Epithelial cell of proximal tubule (primary cell): ENCODE data around the gene FOXC2. TPM values are rescaled to one million over a fixed set of nuclear protein-coding genes. Genes with fewer than 3 reads are reported as not detected.
A peak's percentile ranks its signal among the peaks of the same experiment; 100 is the strongest.

Experiments
- DNase-seq: peaks from one replicate; pipeline ENCODE4 v3.0.0-alpha.2; 2011; ENCODE audit warnings: low read depth
- H3K4me3 ChIP-seq: 2 replicates; pipeline ENCODE4 v1.5.1; 2011; ENCODE audit warnings: low read depth, mild to moderate bottlenecking, low read length
- total RNA-seq: library from RNA; depleted of rRNA; stranded (reverse); fragments of >200 nt; gene quantifications from 2 replicates; pipeline ENCODE4 v1.2.3, GENCODE V29; 2015
- TF ChIP-seq, protein P1 (sequence below): conservative IDR thresholded peaks from 2 replicates; pipeline ENCODE4 v1.5.1; 2012; ENCODE audit warnings: low read depth, mild to moderate bottlenecking, low read length

Gene FOXC2
- total RNA-seq, 1 donor from 2014 or later = 26.5 TPM

DNA sequence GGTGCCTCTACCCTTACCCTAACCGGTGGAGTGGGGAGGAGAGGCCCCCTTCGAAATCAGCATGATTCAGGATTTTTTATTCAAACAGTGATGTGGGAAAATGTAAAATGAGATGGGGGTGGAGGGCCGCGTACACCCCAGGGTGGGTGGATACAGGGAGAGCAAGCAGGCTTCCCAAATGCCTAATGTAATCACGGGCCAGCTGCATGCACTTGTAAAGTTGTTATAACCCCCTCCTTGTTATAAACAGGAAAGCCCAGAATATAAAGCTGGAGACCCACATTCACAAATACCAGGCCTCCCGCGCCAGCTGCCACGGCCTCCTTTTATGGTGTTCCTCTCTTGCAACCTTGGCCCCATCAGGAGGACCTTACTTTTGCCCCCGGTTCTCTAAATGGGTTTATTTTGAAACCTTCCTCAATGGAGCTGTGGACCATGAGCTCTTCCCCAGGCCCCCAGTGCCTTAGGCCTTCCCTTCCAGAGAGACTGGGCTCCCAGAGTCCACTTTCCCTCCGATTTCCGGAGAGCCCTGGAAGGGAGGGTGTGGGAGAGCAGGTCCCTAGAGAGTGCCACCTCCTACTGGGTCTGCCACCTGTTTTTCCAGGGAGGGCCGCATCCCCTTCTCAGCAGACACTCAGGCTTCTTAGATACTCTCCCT, 10.8 kb downstream of the FOXC2 start:
- peak overlapping the region; percentile 62 for H3K4me3 ChIP-seq

DNA sequence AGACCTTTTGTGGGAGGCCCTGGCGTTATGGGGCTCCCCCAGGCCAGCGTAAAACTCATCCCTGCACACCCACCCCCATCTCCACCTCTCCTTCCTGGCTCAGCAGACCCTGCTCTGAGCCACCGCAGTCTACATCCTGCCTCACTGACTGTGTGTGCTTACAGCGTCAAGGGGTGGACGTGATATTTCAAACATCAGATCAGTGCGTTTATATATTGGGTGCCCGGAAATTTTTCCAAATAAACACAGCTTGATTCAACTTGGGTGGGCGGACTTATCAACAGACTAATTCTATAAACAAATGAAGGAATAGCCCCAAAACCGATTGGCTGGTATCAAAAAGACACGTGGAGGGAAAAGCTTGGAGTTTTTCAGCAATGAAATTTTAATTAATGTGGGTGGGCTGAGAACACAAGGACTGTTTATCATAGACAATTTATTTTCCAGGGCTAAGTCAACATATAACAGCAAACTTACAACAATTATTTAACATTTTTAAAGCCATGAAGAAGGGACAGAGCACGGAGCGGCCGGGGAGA, 11.5 kb downstream of the FOXC2 start, which contains the start of gene FOXL1:
Gene FOXL1 (plus strand): TSS at position 489 of the 539 bp plus-strand sequence. CDS start 175 bp downstream, outside the sequence.
- TF ChIP-seq, protein P1, sequence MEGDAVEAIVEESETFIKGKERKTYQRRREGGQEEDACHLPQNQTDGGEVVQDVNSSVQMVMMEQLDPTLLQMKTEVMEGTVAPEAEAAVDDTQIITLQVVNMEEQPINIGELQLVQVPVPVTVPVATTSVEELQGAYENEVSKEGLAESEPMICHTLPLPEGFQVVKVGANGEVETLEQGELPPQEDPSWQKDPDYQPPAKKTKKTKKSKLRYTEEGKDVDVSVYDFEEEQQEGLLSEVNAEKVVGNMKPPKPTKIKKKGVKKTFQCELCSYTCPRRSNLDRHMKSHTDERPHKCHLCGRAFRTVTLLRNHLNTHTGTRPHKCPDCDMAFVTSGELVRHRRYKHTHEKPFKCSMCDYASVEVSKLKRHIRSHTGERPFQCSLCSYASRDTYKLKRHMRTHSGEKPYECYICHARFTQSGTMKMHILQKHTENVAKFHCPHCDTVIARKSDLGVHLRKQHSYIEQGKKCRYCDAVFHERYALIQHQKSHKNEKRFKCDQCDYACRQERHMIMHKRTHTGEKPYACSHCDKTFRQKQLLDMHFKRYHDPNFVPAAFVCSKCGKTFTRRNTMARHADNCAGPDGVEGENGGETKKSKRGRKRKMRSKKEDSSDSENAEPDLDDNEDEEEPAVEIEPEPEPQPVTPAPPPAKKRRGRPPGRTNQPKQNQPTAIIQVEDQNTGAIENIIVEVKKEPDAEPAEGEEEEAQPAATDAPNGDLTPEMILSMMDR = no peak
- peak within 1 kb of the TSS; percentile 31 for H3K4me3 ChIP-seq
- DNase-seq = no peak

More for the DNA sequence above, 10.8 kb downstream of the FOXC2 start:
- TF ChIP-seq, protein P1 = no peak
- DNase-seq = no peak

DNA sequence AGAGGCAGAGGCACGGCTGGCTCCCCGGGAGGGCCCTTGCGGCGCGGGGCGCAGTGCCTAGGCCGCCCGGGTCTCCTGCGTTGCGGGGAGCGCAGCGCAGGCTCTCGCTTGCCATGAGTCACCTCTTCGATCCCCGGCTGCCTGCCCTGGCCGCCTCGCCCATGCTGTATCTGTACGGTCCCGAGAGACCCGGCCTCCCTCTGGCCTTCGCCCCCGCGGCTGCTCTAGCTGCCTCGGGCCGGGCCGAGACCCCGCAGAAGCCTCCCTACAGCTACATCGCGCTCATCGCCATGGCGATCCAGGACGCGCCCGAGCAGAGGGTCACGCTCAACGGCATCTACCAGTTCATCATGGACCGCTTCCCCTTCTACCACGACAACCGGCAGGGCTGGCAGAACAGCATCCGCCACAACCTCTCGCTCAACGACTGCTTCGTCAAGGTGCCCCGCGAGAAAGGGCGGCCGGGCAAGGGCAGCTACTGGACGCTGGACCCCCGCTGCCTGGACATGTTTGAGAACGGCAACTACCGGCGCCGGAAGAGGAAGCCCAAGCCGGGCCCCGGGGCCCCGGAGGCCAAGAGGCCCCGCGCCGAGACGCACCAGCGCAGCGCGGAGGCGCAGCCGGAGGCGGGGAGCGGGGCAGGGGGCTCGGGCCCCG, 12.1 kb downstream of the FOXC2 start:
- DNase-seq = no peak
- peak overlapping the region; percentile 31 for H3K4me3 ChIP-seq

DNA sequence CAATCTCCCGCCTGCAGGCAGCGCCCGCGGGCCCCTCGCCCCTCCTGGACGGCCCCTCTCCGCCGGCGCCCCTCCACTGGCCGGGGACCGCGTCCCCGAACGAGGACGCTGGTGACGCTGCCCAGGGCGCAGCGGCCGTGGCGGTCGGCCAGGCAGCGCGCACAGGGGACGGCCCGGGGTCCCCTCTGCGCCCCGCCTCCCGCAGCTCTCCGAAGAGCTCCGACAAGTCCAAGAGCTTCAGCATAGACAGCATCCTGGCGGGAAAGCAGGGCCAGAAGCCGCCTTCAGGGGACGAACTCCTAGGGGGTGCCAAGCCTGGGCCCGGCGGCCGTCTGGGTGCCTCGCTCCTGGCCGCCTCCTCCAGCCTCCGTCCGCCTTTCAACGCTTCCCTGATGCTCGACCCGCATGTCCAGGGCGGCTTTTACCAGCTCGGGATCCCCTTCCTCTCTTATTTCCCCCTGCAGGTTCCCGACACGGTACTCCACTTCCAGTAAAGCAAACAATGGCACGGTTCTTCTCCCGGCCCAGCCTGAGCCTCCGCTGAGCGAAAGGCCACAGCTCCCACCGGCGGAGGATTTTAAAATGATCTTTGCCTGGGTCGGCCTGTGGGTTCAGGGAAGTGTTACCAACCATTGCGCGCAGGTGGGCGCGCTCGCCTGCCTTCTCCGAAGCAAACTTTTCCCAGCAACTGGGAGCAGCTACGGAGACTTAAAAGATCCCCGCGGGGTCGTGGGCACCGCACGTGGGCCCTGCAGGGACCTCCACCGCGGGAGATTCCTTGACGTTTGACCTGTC, 12.8 kb downstream of the FOXC2 start:
- DNase-seq = no peak
- TF ChIP-seq, protein P1 = no peak
- H3K4me3 ChIP-seq = no peak overlapping the region

More for the DNA sequence above, 12.1 kb downstream of the FOXC2 start:
- TF ChIP-seq, protein P1 = no peak

DNA sequence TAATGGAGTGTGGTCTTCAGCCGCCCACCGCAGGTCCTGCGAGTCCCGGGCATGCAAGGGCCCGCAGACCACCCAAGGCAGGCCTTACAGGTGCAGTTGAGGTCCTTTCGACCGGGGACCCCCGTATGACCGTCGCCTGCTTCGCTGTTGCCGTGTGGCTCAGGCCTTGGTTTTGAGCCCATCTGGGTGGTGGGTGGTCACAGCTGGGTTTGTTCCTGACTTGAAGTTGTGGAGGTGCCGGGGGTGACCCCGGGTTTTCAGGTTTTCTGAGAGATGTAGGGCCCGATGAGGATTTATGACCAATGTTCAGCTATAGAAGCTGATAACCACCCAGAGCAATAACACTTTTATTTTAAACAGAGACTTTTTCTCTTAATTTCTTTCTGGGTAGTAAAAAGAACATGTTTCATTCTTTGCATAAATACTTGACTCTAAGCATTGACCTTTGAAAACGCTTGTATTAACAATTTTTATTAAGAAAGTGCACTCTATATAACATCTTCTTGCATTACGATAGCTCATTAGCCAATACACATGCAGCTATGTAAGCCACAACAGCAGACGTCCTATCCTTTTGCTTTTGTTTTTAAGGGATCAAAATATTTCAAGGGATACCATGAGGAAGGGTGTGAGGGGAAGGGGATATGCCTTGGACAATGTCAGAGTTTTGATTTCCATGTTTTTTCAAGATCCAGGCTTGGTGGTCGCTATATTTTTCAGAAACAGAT, 13.6 kb downstream of the FOXC2 start:
- DNase-seq = no peak
- no peak overlapping the region for H3K4me3 ChIP-seq
- TF ChIP-seq, protein P1 = no peak

DNA sequence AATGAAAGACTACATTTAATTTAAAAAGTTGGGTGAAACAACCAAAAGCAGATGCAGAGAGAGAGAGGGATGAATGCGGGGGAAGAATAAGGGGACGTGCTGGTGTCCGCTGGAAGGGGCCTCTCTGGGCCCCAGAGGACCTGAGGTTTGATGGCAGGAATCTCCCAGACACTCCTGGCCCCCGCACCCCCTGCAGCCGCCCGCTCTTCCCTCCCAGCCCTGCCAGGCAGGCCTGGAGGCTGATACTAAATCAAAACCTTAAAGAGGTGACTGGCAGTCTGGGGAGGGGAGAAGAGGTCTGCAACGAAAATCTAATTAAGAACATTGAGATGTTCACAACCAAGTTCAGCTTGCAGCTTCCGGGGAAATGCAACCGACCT, 14.2 kb downstream of the FOXC2 start:
- TF ChIP-seq, protein P1 = no peak
- no peak overlapping the region for H3K4me3 ChIP-seq
- no peak for DNase-seq
